HCT116 (cell line): ENCODE measurements around the gene GALNT18. TPM values are rescaled to one million over a fixed set of nuclear protein-coding genes. Genes with fewer than 3 reads are reported as not detected.
A peak's percentile ranks its signal among the peaks of the same experiment; 100 is the strongest.

Experiments
- ATAC-seq: fragments of 200-7000 bp; cut with Tn5 transposase; 2 replicates; pipeline ENCODE4 v1.9.1; 2020; ENCODE audit warnings: mild to moderate bottlenecking, moderate library complexity
- BruUV-seq: library from RNA; stranded (reverse); fragments of 400-500 nt; replicated peaks from 2 replicates; lab custom pipeline; 2021; lab: Mats Ljungman, UMichigan
- CTCF ChIA-PET: fragments of 300-600 bp; sonication (Branson Sonifier 250); formaldehyde crosslinking; loops from one replicate; lab custom pipeline; 2021; ENCODE audit warnings: antibody characterized with exemption; lab: Charles Lee
- POLR2A ChIA-PET: fragments of 300-600, 350-600 bp; sonication (Branson Sonifier 250); formaldehyde crosslinking; loops from one replicate; lab custom pipeline; 2021; ENCODE audit warnings: antibody characterized with exemption; lab: Charles Lee
- RAD21 ChIA-PET, 2 experiments: fragments of 300-600 bp; sonication (Branson Sonifier 250); formaldehyde crosslinking; loops; one replicate each; lab custom pipeline; 2023; ENCODE audit warnings: low total read pairs in 2 of 2; ENCODE audit not compliant: uncharacterized antibody in 2 of 2, unreplicated experiment in 2 of 2, low non-redundant PET in 1 of 2; lab: Charles Lee
- DNase-seq: peaks from one replicate; pipeline ENCODE4 v3.0.0-alpha.2; 2010; ENCODE audit warnings: low read depth, low spot score
- H2AFZ ChIP-seq: fragments of 200-600 bp; shearing (Covaris generic), sonication (generic); 2 replicates; pipeline ENCODE4 v1.6.1; 2017; ENCODE audit warnings: low read depth, mixed run types, mixed read lengths, antibody characterized with exemption, low read length; ENCODE audit not compliant: poor library complexity, severe bottlenecking
- H3K27ac ChIP-seq: 2 replicates; pipeline ENCODE4 v1.5.1; 2012; ENCODE audit warnings: low read depth, low read length
- H3K27me3 ChIP-seq: fragments of 200-600 bp; sonication (generic); 2 replicates; pipeline ENCODE4 v1.6.1; 2016; ENCODE audit warnings: mixed run types, low read length, mixed read lengths; ENCODE audit not compliant: insufficient read depth
- H3K36me3 ChIP-seq, 2 experiments: fragments of 200-500 bp in 1 of 2; fragments of 200-600 bp in 1 of 2; sonication (Bioruptor generic) in 1 of 2; sonication (generic) in 1 of 2; 2 replicates each; pipeline versions ENCODE4 v1.5.1 to v1.6.1; 2014 to 2016; ENCODE audit warnings: low read length in 2 of 2, inconsistent platforms in 1 of 2, mixed read lengths in 1 of 2, mixed run types in 1 of 2; ENCODE audit not compliant: insufficient read depth in 2 of 2, control insufficient read depth in 1 of 2
- H3K4me1 ChIP-seq, 2 experiments: fragments of 200-600 bp in 1 of 2; sonication (generic) in 1 of 2; 2 replicates each; pipeline versions ENCODE4 v1.5.1 to v1.6.1; 2012 to 2017; ENCODE audit warnings: low read length in 2 of 2, inconsistent platforms in 1 of 2, mild to moderate bottlenecking in 1 of 2, mixed read lengths in 1 of 2, mixed run types in 1 of 2, moderate library complexity in 1 of 2; ENCODE audit not compliant: insufficient read depth in 2 of 2, control insufficient read depth in 1 of 2
- H3K4me2 ChIP-seq: fragments of 200-600 bp; sonication (generic); 2 replicates; pipeline ENCODE4 v1.6.1; 2017; ENCODE audit warnings: mixed run types, low read length, mixed read lengths
- H3K4me3 ChIP-seq, 2 experiments: fragments of 200-600 bp in 1 of 2; sonication (generic) in 1 of 2; replicated peaks in 1 of 2; 2 replicates each; pipeline ENCODE4 v1.5.1; 2011 to 2016; ENCODE audit warnings: low read length in 2 of 2, control low read depth in 1 of 2, low read depth in 1 of 2, mild to moderate bottlenecking in 1 of 2, mixed read lengths in 1 of 2, mixed run types in 1 of 2
- H3K79me2 ChIP-seq: fragments of 200-600 bp; sonication (generic); 2 replicates; pipeline ENCODE4 v1.6.1; 2017; ENCODE audit warnings: mild to moderate bottlenecking, mixed run types, low read length, moderate library complexity, mixed read lengths; ENCODE audit not compliant: insufficient read depth
- H3K9ac ChIP-seq: fragments of 200-600 bp; sonication (generic); 2 replicates; pipeline ENCODE4 v1.6.1; 2016; ENCODE audit warnings: low read length, mixed read lengths
- H3K9me2 ChIP-seq: fragments of 200-600 bp; sonication (generic), shearing (Covaris generic); 2 replicates; pipeline ENCODE4 v1.6.1; 2017; ENCODE audit warnings: mixed run types, mild to moderate bottlenecking, moderate library complexity; ENCODE audit not compliant: insufficient read depth
- H3K9me3 ChIP-seq, 2 experiments: fragments of 200-500 bp in 1 of 2; fragments of 200-600 bp in 1 of 2; sonication (Bioruptor generic) in 1 of 2; sonication (generic) in 1 of 2; 2 replicates each; pipeline ENCODE4 v1.6.1; 2014 to 2017; ENCODE audit warnings: low read length in 2 of 2, mixed read lengths in 2 of 2, inconsistent platforms in 1 of 2, low read depth in 1 of 2, mild to moderate bottlenecking in 1 of 2, mixed run types in 1 of 2, moderate library complexity in 1 of 2; ENCODE audit not compliant: control insufficient read depth in 1 of 2, insufficient read depth in 1 of 2
- H4K20me1 ChIP-seq: fragments of 200-600 bp; sonication (generic), shearing (Covaris generic); 2 replicates; pipeline ENCODE4 v1.6.1; 2017; ENCODE audit warnings: mixed run types, mild to moderate bottlenecking, moderate library complexity; ENCODE audit not compliant: insufficient read depth
- CBX3 ChIP-seq: IDR thresholded peaks from 2 replicates; pipeline ENCODE4 v1.6.1; 2012; ENCODE audit warnings: low read depth
- EGR1 ChIP-seq: IDR thresholded peaks from 2 replicates; pipeline ENCODE4 v1.6.1; 2012; ENCODE audit warnings: low read depth
- ELF1 ChIP-seq: IDR thresholded peaks from 2 replicates; pipeline ENCODE4 v1.6.1; 2012; ENCODE audit warnings: low read depth, borderline replicate concordance
- EZH2phosphoT487 ChIP-seq: fragments of 200-600 bp; IDR thresholded peaks from 2 replicates; pipeline ENCODE4 v1.6.1; 2018; ENCODE audit warnings: antibody characterized with exemption, borderline replicate concordance
- FOSL1 ChIP-seq: IDR thresholded peaks from 2 replicates; pipeline ENCODE4 v1.6.1; 2012; ENCODE audit warnings: low read depth
- POLR2A ChIP-seq: IDR thresholded peaks from 2 replicates; pipeline ENCODE4 v1.7.0; 2011; ENCODE audit warnings: borderline replicate concordance; ENCODE audit not compliant: insufficient read depth, insufficient read length; ENCODE audit errors: extremely low read depth
- intact Hi-C: fragments of 100-400 bp; cut with micrococcal nuclease; formaldehyde crosslinking; loops from 2 replicates; pipeline ENCODE4 v1.10.0; 2022
- total RNA-seq: library from RNA; stranded (reverse); gene quantifications from one replicate; pipeline ENCODE4 v1.2.1, GENCODE V29; 2021; ENCODE audit not compliant: unreplicated experiment

Gene GALNT18
- total RNA-seq, 1 experiment from 2014 or later, result 19.9 TPM

DNA sequence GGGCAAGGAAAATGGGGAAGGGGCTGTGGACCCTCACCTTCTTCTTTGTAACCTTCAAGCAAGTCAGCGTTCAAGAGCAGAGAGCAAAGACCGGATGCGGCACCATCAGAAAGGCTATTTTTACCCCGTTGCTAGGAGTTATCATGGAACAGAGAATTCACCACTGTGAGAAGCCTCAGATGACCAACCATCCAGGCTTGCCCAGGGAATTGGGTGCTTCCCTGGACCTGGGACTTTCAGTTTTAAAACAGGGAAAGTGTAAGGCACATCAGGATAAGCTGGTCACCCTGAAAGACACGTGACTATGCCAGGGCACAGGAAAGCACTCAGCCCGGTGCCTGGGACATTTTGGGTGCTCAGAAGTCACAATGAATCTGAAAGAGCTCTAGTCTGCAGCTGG is 10.4 kb downstream of the GALNT18 start:
- TF ChIP-seq CBX3, result no peak
- TF ChIP-seq EZH2phosphoT487, result no peak
- no peak for TF ChIP-seq FOSL1
- no peak for TF ChIP-seq POLR2A
- RAD21 ChIA-PET, result no interaction called here
- Histone ChIP-seq H3K9me2 (no peaks in the 10 kb centered on the region), H3K9ac (no peak overlapping the region), H3K79me2 (peaks cover 64% of the 10 kb centered on the region), H3K4me2 (no peak overlapping the region), H3K4me3 (no peak overlapping the region), H3K9me3 (no peaks in the 10 kb centered on the region), H3K4me1 (peaks cover 18 to 30% of the 10 kb centered on the region in 2 experiments), H3K27ac (no peak overlapping the region), H4K20me1 (no peaks in the 10 kb centered on the region), H2AFZ (no peak overlapping the region), H3K27me3 (no peaks in the 10 kb centered on the region), H3K36me3 (no peaks in the 10 kb centered on the region)
- POLR2A ChIA-PET, result no interaction called here
- intact Hi-C loops, result no loop called here
- CTCF ChIA-PET, result no interaction called here
- ATAC-seq (no peak), DNase-seq (no peak)
- BruUV-seq, result no TSS peak

DNA sequence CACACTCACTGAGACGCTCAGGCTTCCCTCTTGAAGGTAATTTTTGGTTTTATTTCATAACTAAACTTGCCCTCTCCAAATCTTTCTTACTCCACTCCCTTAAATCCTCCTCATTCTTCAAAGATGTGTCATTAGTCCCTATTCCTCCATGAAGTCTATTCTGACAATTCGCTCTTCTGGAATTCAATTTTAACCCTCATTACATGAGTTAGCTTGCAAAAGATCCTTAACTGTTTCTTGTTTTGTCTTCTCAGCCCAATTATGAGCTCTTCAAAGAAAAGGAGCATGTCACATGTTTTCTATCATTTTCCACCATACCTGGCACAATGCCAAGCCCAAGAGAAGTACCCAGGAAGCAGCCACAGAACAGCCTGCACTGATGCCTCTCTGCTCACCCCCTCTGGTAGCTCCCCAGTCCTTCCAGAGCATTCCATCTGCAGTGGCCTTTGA is 13.0 kb downstream of the GALNT18 start:
- no peak overlapping the region for H3K4me3 ChIP-seq
- H3K9me3 ChIP-seq, result no peaks in the 10 kb centered on the region
- DNase-seq, result no peak
- H3K79me2 ChIP-seq, result peaks cover 57% of the 10 kb centered on the region
- POLR2A ChIA-PET, result no interaction called here
- no peaks in the 10 kb centered on the region for H3K36me3 ChIP-seq
- intact Hi-C loops, result no loop called here
- H3K27me3 ChIP-seq, result no peaks in the 10 kb centered on the region
- no peaks in the 10 kb centered on the region for H3K9me2 ChIP-seq
- no TSS peak for BruUV-seq
- CTCF ChIA-PET, result interaction anchor here (1.3 kb wide), 1 partner anchor 13 kb away, joined by 3 read pairs; the partner anchor contains the start of gene GALNT18
- peak overlapping the region; percentile 50 for H3K4me2 ChIP-seq
- no peak overlapping the region for H2AFZ ChIP-seq
- peak overlapping the region; percentile 4; the same call in 1 of the 2 replicates for H3K27ac ChIP-seq
- no peak for TF ChIP-seq EGR1
- peak; percentile 32; the same call in 1 of the 2 replicates for TF ChIP-seq FOSL1
- TF ChIP-seq ELF1, result no peak
- H4K20me1 ChIP-seq, result no peaks in the 10 kb centered on the region
- RAD21 ChIA-PET, result no interaction called here
- peaks cover 18 to 30% of the 10 kb centered on the region in 2 experiments for H3K4me1 ChIP-seq
- H3K9ac ChIP-seq, result no peak overlapping the region
- ATAC-seq, result peak; percentile 55; the same call in 1 of the 2 replicates
